WERI-Rb-1 (cell line): ENCODE measurements around the gene EPM2AIP1.
"Not testable (repeated sequence)": the region's sequence is repeated elsewhere in the genome, so short reads cannot be mapped to it uniquely, and the experiment has no call there.

Experiments
- DNase-seq: peaks from one replicate; pipeline ENCODE4 v3.0.0-alpha.2; 2020
- H3K27ac ChIP-seq: fragments of 250-450 bp; sonication (Bioruptor Pico); 2 replicates; pipeline ENCODE4 v1.5.1; 2020; ENCODE audit warnings: mild to moderate bottlenecking, moderate library complexity
- H3K27me3 ChIP-seq: fragments of 250-450 bp; sonication (Bioruptor Pico); 2 replicates; pipeline ENCODE4 v1.5.1; 2021; ENCODE audit warnings: mild to moderate bottlenecking, low read depth, moderate library complexity; ENCODE audit not compliant: insufficient read depth, severe bottlenecking
- H3K36me3 ChIP-seq: fragments of 250-450 bp; sonication (Bioruptor Pico); 2 replicates; pipeline ENCODE4 v1.5.1; 2020; ENCODE audit warnings: mild to moderate bottlenecking, moderate library complexity
- H3K4me3 ChIP-seq: 2 replicates; pipeline ENCODE4 v1.5.1; 2011; ENCODE audit warnings: low read depth, mild to moderate bottlenecking, control low read depth, low read length
- H3K9me3 ChIP-seq: fragments of 250-450 bp; sonication (Bioruptor Pico); 2 replicates; pipeline ENCODE4 v1.5.1; 2021; ENCODE audit warnings: mild to moderate bottlenecking, moderate library complexity; ENCODE audit not compliant: severe bottlenecking
- TF ChIP-seq, protein P1 (sequence below): IDR thresholded peaks from 2 replicates; pipeline ENCODE4 v1.5.1; 2011; ENCODE audit warnings: low read depth, mild to moderate bottlenecking, control low read depth, inconsistent platforms, low read length

Gene EPM2AIP1

DNA sequence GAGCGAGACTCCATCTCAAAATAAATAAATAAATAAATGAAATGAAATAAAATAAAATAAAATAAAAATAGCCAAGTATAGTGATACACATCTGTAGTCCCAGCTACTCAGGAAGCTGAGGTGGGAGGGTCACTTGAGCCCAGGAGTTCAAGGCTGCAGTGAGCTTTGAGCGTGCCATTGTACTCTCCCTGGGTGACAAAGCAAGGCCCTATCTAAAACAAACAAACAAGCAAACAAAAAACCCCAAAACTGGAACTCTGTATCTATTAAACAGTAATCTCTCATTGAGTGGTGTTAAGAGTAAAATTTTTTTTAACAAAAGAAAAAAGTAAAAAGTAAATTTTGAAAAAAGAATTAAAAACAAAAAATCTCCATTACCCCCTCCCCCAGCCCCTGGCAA lies 20.8 kb downstream of the EPM2AIP1 start:
- H3K27ac ChIP-seq: no peak overlapping the region
- no peaks in the 10 kb centered on the region for H3K36me3 ChIP-seq
- no peak overlapping the region for H3K4me3 ChIP-seq
- TF ChIP-seq, protein P1, sequence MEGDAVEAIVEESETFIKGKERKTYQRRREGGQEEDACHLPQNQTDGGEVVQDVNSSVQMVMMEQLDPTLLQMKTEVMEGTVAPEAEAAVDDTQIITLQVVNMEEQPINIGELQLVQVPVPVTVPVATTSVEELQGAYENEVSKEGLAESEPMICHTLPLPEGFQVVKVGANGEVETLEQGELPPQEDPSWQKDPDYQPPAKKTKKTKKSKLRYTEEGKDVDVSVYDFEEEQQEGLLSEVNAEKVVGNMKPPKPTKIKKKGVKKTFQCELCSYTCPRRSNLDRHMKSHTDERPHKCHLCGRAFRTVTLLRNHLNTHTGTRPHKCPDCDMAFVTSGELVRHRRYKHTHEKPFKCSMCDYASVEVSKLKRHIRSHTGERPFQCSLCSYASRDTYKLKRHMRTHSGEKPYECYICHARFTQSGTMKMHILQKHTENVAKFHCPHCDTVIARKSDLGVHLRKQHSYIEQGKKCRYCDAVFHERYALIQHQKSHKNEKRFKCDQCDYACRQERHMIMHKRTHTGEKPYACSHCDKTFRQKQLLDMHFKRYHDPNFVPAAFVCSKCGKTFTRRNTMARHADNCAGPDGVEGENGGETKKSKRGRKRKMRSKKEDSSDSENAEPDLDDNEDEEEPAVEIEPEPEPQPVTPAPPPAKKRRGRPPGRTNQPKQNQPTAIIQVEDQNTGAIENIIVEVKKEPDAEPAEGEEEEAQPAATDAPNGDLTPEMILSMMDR: no peak
- H3K9me3 ChIP-seq: no peaks in the 10 kb centered on the region
- DNase-seq: no peak
- H3K27me3 ChIP-seq: no peaks in the 10 kb centered on the region

DNA sequence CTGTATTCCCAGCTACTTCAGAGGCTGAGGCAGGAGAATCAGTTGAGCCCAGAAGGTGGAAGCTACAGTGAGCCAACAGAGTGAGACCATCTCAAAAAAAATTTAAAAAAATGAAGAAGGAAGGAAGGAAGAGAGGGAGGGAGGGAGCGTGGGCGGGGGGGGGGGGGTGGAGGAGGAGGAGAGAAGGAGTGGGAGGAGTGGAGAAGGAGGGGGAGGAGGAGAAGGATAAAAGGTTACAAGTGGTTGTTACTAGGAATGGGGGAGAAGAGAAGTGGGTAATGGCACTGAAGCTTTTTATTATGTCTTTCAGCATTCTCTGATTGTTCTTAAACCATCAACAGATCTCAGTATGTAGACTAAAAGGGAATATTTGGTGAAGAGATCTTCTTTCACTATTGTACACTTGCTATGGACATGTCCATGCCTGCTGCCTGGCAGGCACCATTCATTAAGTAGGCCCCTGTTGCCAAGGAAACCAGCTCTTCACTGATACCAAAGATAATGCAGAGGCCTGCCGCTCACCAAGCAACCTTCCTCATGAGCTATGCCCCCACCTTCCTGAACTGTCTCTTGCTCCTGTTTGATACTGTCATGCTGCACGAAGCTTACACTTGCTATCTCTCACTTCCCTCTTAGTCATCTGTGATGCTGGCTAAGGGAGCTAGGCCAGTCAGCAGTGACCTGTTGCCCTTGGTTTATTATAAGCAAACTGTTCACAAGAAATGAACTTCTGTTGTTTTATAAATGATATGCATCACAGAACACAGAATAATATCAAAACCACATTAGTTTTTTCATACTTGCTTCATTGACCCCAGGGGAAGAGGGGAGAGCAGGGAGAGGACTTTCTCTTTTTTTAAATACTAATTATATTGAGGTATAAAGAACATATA lies 23.1 kb downstream of the EPM2AIP1 start:
- no peaks in the 10 kb centered on the region for H3K36me3 ChIP-seq
- DNase-seq: peak; percentile 42
- no peaks in the 10 kb centered on the region for H3K9me3 ChIP-seq
- no peak overlapping the region for H3K4me3 ChIP-seq
- no peaks in the 10 kb centered on the region for H3K27me3 ChIP-seq
- TF ChIP-seq, protein P1: no peak
- no peak overlapping the region; the same call in 1 of the 2 replicates for H3K27ac ChIP-seq

DNA sequence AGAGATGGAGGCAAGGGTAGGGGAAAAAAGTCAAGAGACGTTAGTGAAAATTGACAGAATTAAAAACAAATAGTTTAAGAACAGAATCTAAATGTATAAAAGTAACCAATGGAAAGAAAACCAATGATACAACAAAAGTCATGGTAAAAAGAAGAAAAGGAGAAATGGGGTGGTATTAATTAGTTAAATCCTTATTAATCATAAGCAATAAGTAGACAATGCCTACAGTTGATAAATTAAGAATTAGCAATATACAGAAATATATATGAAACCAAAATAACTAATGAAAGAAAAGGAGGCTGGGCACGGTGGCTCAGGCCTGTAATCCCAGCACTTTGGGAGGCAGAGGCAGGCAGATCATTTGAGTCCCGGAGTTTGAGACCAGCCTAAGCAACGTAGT lies 23.8 kb downstream of the EPM2AIP1 start:
- DNase-seq: no peak
- Histone ChIP-seq H3K36me3 (no peaks in the 10 kb centered on the region), H3K9me3 (no peaks in the 10 kb centered on the region), H3K4me3 (no peak overlapping the region), H3K27me3 (no peaks in the 10 kb centered on the region), H3K27ac (no peak overlapping the region)
- TF ChIP-seq, protein P1: no peak

DNA sequence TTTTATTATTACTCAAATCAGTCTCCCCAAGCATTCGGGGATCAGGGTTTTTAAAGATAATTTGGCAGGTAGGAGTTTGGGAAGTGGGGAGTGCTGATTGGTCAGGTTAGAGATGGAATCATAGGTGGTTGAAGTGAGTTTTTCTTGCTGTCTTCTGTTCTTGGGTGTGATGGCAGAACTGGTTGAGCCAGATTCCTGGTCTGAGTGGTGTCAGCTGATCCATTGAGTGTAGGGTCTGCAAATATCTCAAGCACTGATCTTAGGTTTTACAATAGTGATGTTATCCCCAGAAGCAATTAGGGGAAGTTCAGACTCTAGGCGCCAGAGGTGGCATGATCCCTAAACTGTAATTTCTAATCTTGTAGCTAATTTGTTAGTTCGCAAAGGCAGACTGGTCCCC lies 27.5 kb downstream of the EPM2AIP1 start:
- Histone ChIP-seq H3K9me3 (no peaks in the 10 kb centered on the region), H3K27ac (no peak overlapping the region), H3K4me3 (no peak overlapping the region), H3K27me3 (no peaks in the 10 kb centered on the region), H3K36me3 (no peaks in the 10 kb centered on the region)
- TF ChIP-seq, protein P1: no peak
- DNase-seq: no peak

DNA sequence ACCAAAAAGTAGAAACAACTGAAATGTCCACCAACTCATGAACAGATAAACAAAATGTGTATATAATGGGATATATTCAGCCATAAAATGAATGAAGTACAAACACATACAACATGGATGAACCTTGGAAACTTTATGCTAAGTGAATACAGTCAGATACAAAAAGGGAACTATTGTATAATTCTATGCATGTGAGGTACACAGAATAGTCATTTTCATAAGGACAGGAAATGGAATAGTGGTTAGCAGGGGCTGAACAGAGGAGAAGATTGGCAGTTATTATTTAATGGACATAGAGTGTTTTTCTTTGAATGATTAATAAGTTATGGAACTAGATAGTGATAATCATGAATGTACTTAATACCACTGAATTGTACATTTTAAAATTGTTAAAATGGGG lies 28.1 kb downstream of the EPM2AIP1 start:
- TF ChIP-seq, protein P1: no peak
- no peak overlapping the region for H3K4me3 ChIP-seq
- H3K36me3 ChIP-seq: no peaks in the 10 kb centered on the region
- no peaks in the 10 kb centered on the region for H3K27me3 ChIP-seq
- H3K9me3 ChIP-seq: no peaks in the 10 kb centered on the region
- DNase-seq: no peak
- H3K27ac ChIP-seq: no peak overlapping the region

DNA sequence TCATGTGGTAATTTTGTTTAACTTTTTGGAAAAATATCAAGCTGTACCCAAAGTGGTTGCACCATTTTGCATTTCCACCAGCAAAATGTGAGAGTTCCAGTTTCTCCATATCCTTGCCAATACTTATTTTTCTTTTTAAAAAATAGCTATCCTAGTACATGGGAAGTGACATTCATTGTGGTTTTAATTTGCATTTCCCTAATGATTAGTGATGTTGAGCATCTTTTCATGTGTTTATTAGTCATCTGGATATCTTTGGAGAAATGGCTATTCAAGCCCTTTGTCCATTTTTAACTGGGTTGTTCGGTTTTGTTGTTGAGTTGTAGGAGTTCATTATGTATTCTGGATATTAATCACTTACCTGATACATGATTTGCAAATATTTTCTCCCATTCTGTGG lies 28.6 kb downstream of the EPM2AIP1 start:
- no peaks in the 10 kb centered on the region for H3K27me3 ChIP-seq
- no peaks in the 10 kb centered on the region for H3K36me3 ChIP-seq
- TF ChIP-seq, protein P1: no peak
- no peak overlapping the region for H3K27ac ChIP-seq
- no peak overlapping the region for H3K4me3 ChIP-seq
- DNase-seq: no peak
- no peaks in the 10 kb centered on the region for H3K9me3 ChIP-seq

DNA sequence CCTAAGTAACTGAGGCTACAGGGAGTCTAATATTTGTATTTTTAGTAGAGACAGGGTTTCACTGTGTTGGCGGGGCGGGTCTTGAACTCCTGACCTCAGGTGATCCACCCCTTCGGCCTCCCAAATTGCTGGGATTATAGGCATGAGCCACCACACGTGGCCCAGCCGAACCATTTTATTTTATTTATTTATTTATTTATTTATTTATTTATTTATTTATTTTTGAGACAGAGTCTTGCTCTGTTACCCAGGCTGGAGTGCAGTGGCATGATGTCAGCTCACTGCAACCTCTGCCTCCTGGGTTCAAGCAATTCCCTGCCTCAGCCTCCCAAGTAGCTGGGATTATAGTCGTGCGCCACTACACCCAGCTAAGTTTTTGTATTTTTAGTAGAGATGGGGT lies 29.9 kb downstream of the EPM2AIP1 start:
- not testable (repeated sequence) for H3K27me3 ChIP-seq, H3K27ac ChIP-seq, H3K4me3 ChIP-seq, H3K36me3 ChIP-seq, DNase-seq, H3K9me3 ChIP-seq
